M059J (cell line): Measurements from ENCODE around the gene RHEB. TPM values are rescaled to one million over a fixed set of nuclear protein-coding genes. Genes with fewer than 3 reads are reported as not detected.

Experiments
- DNase-seq: peaks from one replicate; pipeline ENCODE4 v3.0.0-alpha.2; 2012; ENCODE audit warnings: low read depth
- total RNA-seq: library from RNA; depleted of rRNA; stranded (reverse); fragments of >200 nt; shearing (Covaris generic); gene quantifications from 2 replicates; pipeline ENCODE4 v1.2.3, GENCODE V29; 2014

The RHEB gene
- total RNA-seq, 1 experiment from 2014 or later, result 238 TPM

GRCh38 chr7:151472644-151473380 is 46.9 kb downstream of the RHEB start:
- no peak for DNase-seq

GRCh38 chr7:151470711-151471110 is 49.0 kb downstream of the RHEB start:
- DNase-seq, result no peak

- no peak for DNase-seq
Measured at GRCh38 chr7:151469281-151469680, 50.4 kb downstream of the RHEB start.

GRCh38 chr7:151468217-151469018 is 51.3 kb downstream of the RHEB start:
- DNase-seq, result no peak

GRCh38 chr7:151465169-151465568 is 54.5 kb downstream of the RHEB start:
- no peak for DNase-seq

GRCh38 chr7:151462306-151462779 is 57.4 kb downstream of the RHEB start:
- DNase-seq, result peak; percentile 36

GRCh38 chr7:151461942-151462230 is 57.8 kb downstream of the RHEB start:
- DNase-seq, result no peak

GRCh38 chr7:151461096-151461941 is 58.4 kb downstream of the RHEB start:
- peak; percentile 48 for DNase-seq

GRCh38 chr7:151460474-151460855 is 59.2 kb downstream of the RHEB start:
- DNase-seq, result no peak

- DNase-seq, result peak; percentile 95
Measured at GRCh38 chr7:151459726-151460473, 59.8 kb downstream of the RHEB start.

GRCh38 chr7:151457534-151457933 is 62.2 kb downstream of the RHEB start:
- no peak for DNase-seq

- DNase-seq, result no peak
Measured at GRCh38 chr7:151456782-151457181, 62.9 kb downstream of the RHEB start.

GRCh38 chr7:151456276-151456675 is 63.4 kb downstream of the RHEB start:
- DNase-seq, result no peak

GRCh38 chr7:151455690-151456089 is 64.0 kb downstream of the RHEB start:
- DNase-seq, result no peak

- DNase-seq, result no peak
Measured at GRCh38 chr7:151454932-151455530, 64.7 kb downstream of the RHEB start.

- DNase-seq, result no peak
Measured at GRCh38 chr7:151454305-151454704, 65.4 kb downstream of the RHEB start.

- DNase-seq, result no peak
Measured at GRCh38 chr7:151453326-151453791, 66.3 kb downstream of the RHEB start.

GRCh38 chr7:151452680-151453325 is 66.9 kb downstream of the RHEB start:
- DNase-seq, result no peak

GRCh38 chr7:151451626-151452571 is 67.8 kb downstream of the RHEB start:
- no peak for DNase-seq
